ELF-1 (cell line): Measurements from ENCODE around the gene MYRF.
A peak's percentile ranks its signal among the peaks of the same experiment; 100 is the strongest.

ENCODE experiments used
- DNase-seq: peaks from one replicate; pipeline ENCODE4 v3.0.0-alpha.2; 2016; ENCODE audit warnings: low read depth, low spot score

Gene MYRF

DNA sequence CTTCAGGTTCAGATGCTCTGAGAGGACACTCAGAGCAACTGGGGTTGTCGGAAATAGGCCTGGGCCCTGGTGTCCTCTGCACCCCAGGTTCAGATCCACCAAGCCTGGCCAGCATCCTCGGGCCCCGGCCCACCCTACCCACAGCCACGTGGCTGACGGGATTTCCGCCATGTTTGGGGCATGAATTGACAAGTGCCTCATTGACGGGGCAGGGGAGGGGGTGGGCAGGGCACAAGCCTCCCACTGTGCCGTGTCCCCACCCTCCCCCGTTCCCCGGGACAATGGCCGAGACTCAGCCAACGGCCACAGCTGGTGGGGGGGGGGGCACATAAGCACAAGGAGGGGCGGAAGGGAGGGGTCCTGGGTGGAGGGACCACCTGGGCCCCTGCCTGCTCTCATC is 8.5 kb downstream of the MYRF start:
- DNase-seq: no peak

DNA sequence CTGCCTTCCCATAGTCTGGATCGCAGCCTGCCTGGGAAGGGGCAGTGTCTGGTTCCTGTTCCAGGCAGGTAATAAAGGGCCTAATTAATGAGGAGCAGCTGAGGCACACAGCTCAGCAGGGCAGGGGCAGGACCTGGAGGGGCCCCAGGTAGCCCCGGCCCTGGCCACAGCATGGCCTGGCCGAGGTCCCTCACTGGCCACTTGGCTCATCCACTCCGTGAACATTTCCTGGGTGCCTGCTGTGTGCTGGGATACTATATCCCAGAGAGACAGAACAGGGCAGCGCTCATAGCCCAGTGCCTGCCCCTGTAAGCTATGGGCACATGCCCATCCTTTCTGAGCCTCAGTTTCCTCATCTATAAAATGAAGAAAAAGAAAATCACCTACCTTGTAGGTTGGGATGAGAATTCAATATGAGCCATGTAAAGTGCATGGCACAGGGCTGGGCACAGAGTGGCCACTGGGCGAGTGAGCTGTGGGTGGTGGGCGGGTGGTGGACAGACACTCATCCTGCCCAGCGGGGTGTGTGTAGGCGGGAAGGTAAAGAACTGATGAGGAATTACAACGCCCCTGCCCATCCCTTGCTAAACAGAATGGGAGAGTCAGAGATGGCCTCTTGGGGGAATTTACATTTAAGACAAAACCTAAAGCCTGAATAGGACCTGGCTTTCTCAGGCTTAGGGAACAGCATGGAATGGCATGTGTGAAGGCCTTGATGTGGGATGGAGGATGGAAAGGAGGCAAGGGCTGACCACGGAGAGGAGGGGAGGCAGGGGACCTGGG is 9.2 kb downstream of the MYRF start:
- no peak for DNase-seq

DNA sequence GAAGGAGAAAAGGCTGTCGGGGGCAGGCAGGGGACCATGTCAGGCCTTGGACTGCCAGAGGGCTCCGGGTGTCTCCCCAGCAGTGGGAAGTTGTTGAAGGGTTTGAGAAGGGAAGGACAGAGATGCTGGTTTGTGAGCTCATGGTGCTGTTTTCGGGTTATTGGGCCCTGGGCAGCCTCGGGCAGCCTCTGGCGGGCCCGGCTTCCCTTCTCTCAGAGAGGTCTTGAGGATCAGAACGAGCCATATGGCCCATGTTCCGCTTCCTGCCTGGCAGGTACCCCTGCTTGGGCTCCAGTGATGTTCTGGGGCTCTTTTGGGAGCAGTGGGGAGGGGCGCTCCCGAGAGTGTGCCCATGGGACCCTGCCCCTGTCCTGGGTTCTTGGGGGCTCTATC is 9.8 kb downstream of the MYRF start:
- no peak for DNase-seq

DNA sequence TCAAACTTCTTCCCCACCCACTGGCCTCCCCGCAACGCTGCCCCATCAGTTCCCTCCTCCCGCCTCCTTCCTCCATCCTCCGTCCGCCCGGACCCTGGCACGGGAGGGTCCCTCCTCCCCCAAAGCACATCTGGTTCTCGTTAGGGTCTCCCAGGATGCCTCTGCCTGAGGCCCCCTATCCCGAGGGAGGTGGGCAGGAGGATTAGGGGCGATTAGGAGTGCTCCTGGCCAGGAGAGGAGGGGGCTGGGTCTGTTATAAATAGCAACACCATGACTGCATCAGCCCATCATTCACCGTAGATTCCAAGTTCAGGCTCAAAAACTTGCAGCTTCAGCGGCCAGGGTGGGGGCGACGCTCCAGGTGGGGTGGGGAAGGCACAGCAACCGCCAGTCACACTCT is 10.4 kb downstream of the MYRF start:
- no peak for DNase-seq

DNA sequence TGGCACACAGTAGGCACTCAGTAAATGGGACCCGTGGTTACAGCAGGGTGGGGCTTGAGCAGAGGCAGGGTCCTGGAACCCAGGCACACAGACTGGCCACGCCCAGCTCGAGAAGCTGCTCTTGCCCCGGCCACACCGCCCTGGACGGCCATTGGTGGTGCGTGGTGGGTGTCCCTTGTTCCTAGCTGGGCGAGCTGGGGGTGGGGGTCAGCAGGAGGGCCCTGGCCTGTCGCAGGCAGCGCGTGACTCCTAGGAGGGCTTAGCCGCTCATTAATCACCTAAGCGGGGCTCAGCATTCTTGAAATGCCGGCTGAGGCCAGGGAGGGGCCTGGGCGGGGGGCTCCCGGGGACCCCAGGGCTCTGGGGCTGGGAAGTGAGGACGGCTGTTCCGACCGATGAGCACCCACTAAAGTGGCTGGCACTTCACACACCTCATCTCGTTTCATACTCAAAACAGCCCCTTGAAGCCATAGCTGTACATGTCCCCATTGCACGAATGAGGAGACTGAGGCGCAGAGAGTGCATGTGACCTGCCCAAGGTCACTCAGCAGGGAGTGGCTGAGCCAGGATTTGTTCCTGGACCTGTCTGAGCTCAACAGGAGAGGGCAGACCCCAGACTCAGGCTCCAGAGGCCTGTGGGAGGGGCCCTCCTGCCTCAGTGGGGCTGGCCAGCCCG is 11.6 kb downstream of the MYRF start:
- DNase-seq: no peak

DNA sequence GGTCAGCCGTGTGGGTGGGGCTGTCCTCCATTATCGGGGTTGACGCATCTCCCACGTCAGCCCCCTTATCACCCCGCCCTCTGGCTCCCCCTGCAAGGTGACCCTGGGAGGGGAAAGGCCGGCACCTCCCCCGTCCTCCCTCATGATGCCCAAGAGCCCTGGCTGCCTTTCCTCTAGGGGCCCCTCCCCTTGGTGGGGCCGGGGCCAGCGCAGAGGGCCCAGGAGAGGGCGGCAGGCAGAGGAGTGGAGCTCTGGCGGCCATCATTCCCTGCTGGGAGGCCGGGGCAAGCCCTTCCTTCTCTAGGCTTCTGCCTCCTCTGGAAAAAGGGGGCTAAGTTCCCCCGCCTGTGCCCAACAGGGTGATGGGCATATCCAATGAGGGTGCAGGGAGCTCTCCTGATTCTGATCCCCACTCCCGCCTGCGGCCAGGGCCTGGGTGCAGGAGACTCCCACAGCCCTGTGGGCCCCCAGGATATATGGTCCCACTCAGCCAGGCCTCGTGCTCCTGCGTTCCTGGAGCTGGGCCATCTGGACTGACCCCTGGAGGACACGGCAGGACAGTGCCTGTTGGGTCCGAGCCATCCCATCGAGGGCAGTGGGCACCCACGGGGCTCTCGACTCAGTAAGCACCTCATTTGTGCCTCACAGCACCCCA is 12.3 kb downstream of the MYRF start:
- peak; percentile 57 for DNase-seq

DNA sequence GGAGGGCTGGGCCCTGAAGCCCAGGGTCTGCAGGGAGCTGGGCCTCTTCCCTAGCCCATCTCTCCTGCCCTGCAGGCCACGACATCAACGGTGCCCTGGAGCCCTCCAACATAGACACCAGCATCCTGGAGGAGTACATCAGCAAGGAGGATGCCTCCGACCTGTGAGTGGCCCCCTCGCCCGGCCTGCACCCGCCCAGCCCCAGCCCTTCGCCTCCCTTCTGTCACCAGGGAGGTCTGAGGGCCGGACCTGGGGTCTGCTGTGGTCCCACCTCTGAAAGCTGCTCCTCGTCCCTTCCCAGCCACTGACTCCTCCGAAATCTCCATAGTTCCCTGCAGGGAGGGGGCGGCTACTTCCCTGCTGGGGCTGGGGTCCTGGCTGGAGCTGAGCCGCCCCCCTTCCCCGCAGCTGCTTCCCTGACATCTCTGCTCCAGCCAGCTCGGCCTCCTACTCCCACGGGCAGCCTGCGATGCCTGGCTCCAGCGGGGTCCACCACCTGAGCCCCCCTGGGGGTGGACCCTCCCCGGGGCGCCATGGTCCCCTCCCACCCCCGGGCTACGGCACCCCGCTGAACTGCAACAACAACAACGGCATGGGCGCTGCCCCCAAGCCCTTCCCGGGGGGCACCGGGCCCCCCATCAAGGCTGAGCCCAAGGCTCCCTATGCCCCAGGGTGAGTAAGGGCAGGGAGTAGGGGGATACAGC is 13.3 kb downstream of the MYRF start:
- no peak for DNase-seq

DNA sequence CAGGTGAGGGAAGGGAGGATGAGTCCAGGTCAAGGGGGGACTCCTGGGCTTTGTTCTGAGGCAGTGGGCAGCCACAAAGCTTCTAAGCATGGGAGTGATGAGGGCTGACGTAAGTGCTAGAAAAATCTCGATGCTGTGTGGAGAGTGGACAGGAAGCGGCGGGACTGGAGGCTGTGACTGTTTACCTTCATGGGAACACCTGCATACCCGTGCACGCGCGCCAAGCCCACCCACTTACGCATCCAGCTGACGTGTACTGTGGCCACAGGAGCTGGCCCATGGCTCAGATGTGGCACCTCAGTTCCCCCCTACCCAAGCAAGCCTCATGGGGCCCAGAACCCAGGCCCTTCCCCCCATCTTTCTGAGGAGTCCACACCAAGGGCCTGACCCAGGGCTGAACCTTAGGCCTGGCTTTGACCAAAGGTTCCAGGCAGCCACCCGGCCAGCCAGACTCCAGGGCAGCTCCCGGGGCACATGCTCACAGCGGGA is 14.0 kb downstream of the MYRF start:
- DNase-seq: no peak

DNA sequence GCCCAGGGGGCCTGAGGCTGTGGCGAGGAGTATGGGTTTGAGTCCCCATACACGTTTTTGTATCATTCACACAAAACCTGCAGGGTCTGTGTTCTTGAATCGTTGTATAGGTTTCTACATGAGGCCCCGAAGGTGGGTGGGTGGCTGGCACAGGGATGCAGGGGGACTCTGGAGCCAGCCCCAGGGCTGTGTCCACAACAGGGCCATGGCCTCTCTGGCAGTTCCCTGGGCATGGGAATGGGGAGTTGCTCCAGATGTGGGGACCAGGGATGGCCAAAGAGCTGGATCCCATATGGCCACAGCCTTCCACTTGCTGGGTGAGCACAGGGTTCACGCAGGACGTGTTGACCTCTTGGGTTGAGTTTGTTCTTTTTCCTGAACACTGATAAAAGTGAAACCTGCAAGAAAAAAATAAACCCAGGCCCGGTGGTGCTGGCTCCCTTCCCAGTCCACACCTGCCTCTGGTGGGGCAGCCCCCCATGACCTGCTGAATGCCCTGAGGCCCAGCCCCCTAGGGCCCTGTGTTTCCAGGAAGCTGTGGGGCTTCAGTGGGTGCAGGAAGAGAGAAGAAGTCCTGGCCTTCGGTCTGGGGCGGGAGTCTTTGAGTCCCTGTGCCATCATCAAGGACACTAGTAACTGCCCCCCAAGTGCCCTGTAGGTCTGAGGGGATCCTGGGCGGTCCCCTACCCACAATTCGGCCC is 16.1 kb downstream of the MYRF start:
- DNase-seq: no peak

DNA sequence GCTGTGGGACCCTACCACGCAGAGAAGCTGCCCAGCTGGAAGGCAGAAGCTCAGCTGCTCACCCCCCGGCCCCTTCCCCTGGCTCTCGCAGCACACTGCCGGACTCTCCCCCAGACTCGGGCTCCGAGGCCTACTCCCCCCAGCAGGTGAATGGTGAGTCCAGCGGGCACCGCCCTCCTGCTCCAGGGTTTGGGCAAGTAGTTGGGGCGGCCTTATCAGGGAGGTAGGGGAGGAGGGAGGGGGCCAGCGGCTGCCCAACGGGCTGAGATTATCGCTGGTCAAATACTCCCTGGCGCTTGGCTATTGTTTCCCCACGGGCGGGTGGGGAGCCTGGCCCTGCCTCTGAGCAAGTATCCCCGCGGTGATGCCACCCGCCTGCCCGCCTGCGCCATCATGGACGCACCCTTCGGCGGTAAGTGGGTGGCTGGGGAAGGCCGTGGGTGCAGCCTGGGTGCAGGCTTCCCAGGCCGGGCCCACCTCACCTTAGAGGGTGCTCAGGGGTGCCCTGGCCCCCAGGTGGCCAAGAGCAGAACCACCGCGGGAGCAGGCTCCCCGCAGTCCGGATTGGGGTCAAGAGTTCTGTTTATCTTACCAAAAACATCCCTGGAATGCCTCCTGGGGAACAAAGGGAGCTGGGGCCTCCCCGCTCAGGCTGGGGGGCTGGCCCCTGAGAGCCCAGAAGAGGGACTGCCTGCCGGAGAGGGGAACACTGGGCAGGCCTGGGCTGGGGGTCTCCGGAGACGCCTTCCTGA is 16.9 kb downstream of the MYRF start:
- DNase-seq: no peak

DNA sequence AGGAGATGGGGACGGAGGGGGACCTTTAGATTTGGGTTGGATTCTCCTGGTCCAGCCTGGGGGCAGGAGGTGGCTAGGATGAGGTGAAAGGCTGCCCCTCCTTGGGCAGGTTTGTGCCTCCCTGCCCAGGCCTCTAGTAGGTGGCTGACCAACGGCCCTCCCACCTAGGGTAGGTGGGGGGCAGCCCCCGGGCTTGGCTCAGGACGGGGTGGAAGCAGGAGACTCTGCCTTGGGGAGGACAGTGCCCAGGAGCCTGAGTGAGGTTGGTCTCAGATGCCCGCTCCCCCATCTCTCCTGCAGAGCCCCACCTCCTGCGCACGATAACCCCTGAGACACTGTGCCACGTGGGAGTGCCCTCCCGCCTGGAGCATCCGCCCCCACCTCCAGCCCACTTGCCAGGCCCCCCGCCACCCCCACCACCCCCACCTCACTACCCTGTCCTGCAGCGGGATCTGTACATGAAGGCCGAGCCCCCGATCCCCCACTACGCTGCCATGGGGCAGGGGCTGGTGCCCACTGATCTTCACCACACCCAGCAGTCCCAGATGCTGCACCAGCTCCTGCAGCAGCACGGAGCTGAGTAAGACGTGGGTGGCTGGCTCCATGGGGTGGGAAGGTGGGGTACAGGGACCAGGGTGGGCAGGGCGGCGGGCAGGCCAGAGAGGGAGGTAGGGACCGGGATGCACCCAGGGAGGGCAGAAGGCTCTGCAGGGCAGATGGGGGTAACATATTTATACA is 17.7 kb downstream of the MYRF start:
- no peak for DNase-seq

DNA sequence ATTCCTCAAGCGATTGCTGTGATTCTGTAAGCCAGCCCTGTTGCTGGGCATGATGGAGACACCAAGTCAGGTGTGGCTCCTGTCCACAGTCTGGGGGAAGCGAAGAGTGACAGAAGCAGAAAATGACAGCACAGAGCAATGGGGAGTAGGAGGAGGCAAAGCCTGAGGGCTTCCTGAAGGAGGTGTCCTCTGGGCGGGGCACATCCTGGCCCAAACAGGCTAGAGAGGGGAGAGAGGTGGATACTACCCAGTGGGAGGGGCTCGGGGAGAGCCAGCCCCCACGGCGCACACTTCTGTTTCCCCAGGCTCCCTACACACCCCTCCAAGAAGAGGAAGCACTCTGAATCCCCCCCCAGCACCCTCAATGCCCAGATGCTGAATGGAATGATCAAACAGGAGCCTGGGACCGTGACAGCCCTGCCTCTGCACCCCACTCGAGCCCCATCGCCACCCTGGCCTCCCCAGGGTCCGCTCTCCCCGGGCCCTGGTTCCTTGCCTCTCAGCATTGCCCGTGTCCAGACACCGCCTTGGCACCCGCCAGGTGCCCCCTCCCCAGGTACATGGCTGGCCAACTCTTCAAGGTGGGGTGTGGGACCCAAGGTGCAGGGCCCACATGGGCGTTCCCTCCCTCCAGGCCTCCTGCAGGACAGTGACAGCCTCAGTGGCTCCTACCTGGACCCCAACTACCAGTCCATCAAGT is 18.9 kb downstream of the MYRF start:
- DNase-seq: no peak

DNA sequence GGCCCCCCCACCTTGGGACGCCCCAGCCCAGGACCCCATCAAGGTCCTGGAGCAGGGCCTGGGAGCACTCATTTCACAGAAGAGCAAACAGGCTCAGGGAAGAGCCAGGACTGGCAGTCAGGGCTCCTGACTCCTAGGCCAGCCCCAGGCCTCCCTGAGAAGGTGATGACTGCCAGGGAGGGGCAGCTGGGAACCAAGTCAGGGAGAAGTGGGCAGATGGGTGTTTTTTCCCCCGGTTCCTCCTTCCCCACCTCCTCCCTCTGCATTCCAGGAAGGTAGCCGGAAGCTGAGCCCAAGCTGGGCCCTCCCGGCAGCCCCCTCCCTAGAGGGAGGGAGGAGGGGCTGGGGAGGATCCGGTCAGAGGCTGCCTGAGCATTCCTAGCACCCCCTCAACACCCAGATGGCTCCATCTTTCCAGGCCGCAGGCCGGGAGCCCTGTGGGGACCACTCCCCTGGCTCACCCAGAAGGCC is 19.6 kb downstream of the MYRF start:
- DNase-seq: peak; percentile 86

DNA sequence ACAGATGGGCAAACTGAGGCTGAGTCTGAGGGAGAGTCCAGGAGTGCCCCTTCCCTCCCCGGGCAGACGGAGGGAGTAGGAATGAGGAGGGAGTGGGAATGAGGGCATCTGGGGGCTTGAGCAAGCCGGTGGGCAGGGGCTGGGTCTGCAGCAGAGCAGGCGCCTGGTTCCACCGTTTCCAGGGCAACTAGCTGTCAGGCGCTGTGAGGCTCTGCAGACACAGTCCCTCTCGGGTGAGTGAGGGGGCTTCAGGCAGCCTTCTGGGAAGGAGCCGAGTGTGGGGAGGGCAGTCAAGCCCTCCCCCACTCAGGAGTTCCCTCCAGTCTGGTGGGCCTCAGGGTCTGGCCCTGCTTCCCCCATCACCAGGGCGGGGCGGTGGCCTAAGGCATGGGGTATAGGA is 20.9 kb downstream of the MYRF start:
- DNase-seq: peak; percentile 93

DNA sequence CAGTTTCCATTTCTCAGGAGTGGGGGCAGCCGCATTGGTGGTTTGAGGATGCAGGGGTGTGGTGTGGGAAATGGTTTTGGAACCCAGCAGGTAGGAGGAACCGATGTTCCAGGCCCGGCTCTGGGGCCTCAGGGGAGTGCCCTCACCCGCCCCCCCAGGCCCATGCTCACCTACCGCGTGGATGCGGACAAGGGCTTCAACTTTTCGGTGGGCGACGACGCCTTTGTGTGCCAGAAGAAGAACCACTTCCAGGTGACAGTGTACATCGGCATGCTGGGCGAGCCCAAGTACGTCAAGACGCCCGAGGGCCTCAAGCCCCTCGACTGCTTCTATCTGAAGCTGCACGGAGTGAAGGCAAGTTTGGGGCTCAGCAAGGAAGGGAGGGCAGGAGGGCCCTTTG is 21.4 kb downstream of the MYRF start:
- no peak for DNase-seq

DNA sequence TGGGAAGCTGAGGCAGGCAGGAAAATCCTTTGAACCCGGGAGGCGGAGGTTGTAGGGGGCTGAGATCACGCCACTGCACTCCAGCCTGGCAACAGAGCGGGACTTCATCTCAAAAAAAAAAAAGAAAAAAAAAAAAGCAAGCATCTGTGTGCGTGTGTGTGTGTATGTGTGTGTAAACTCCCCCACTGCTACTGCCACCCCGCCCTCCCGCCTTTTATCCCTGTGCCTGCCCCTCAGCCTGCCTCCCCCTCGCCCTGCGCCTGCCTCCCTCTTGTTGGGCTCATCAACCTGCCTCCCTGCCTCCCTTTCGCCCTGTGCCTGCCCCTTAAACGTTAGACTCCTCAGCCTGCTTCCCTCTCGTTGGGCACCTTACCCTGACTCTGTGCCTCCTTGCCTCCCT is 22.0 kb downstream of the MYRF start:
- no peak for DNase-seq

DNA sequence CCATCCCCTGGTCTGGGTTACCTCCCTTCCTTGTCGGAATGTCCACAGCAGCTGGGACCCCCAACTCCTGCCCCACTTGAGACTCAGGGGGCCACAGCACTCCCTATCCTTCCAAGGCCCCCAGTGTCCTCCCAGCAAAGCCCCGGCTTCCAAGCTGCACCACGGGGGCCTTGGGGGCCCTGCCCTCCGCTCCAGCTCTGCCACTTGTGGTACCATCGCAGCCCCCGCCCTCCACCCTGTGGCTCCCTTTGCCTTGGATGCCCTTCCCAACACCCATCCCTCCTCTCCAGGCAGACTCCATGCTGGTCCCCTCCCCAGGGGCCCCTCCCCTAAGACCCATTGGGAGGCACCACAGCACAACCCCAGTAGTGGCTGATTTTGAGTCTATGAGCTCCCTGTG is 22.7 kb downstream of the MYRF start:
- no peak for DNase-seq

DNA sequence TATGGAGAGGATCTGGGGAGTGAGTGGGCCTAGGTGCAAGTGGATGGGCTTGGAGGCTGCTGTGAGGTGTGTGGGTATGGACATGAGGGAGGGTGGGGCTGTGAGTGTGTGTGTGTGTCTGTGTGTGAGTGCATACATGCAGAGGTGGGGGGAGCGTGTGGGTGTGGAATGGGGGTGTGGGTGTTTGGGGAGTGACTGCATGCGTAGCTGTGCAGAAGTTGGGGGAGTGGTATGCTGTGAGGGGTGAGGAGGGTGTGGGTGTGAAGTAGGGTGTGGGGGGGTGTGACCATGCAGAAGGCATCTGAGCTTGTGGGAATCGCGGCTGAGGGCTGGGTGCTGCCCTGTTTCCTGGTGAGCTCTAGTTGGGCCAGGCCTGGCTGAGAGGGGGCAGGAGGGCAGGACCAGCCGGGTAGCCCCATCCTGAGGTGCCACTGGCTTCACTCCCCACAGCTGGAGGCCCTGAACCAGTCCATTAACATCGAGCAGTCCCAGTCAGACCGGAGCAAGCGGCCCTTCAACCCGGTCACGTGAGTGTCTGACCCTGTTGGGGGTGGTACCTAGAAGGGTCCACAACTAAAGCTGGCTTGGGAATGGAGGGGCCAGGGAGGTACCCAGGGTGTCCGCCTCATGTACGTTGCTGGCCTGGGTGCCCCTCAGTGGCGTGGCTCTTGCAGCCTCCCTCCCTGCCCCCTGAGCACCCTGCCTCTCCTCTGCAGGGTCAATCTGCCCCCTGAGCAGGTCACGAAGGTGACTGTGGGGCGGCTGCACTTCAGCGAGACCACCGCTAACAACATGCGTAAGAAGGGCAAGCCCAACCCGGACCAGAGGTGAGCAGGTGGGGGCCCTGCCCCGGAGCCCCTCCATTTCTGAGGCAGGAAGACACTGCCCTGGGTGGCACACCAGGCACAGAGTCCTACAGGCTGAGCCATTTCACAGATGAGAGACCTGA is 23.4 kb downstream of the MYRF start:
- DNase-seq: no peak
